ENCODE measurements around the gene CASTOR1.

DNA sequence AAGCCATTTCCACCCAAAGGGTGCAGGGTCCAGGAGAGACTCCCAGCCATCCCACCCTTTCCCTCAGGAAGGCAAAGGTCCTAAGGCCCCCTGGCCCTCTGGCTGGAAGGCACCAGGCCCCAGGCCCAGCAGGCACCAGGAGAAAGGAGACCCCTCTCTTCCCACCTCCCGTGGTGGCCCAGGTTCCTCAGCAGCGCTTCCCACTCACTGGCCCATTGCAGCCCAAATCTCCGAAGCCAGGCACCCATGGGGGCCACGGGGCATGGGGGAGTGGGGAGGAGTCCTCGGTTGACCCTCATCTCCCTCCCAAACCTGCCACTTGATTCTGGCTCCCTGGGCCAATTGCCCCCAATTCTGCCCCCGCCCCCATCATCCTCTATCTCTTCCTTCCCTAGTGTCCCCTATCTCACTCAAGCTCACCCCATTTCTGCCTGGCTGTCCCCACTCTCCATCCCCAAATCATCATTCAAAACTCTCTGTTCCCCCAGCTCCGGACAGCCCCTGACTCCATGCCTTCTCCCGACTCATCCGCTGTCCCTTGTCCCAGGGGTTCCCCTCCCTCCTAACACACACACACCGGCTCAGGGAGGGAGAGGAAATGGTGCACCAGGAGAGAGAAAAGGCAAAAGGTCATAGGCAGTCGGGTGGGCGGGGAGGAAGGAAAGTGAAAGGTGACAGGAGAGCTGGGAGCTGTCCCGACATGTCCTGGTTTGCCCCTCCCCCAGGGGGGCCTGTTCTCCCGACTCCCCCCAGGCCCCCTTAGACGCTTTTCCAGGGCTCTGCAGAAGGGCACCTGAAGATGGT, 43.9 kb downstream of the CASTOR1 start:
- TF ChIP-seq POLR2A (IDR thresholded peaks at IDR 0.05; ENCODE audit: low read length) (no peak), GATA1 (IDR thresholded peaks at IDR 0.05; ENCODE audit: low read depth, low read length) (no peak)
